Uterus (tissue), 4 donors: ENCODE data around the gene HS3ST4. TPM values are rescaled to one million over a fixed set of nuclear protein-coding genes. Genes with fewer than 3 reads are reported as not detected.

Experiments
- DNase-seq, 2 donors: peaks; one replicate each; pipeline ENCODE4 v3.0.0-alpha.2; 2019 to 2020
- H3K27ac ChIP-seq, 2 donors: fragments of 200-600 bp; sonication (generic); 1 replicate in 1 of 2; 2 replicates in 1 of 2; pipeline ENCODE4 v1.5.1; 2016 to 2018
- H3K27me3 ChIP-seq, 2 donors: fragments of 200-600 bp; sonication (generic); one replicate each; pipeline ENCODE4 v1.5.1; 2018 to 2019; ENCODE audit warnings: control low read depth in 1 of 2
- H3K36me3 ChIP-seq, 2 donors: fragments of 200-600 bp; sonication (generic); one replicate each; pipeline ENCODE4 v1.5.1; 2019; ENCODE audit warnings: control low read depth in 1 of 2
- H3K4me1 ChIP-seq, 2 donors: fragments of 200-600 bp; sonication (generic); one replicate each; pipeline ENCODE4 v1.5.1; 2018 to 2019; ENCODE audit warnings: control low read depth in 1 of 2
- H3K4me3 ChIP-seq, 2 donors: fragments of 200-600 bp; sonication (generic); 1 replicate in 1 of 2; 2 replicates in 1 of 2; pipeline ENCODE4 v1.5.1; 2018 to 2019; ENCODE audit warnings: mild to moderate bottlenecking in 1 of 2
- H3K9me3 ChIP-seq, 2 donors: fragments of 200-600 bp; sonication (generic); one replicate each; pipeline ENCODE4 v1.5.1; 2019; ENCODE audit warnings: control low read depth in 1 of 2
- POLR2A ChIP-seq, 2 donors: fragments of 450-650 bp; IDR thresholded peaks; one replicate each; pipeline ENCODE4 v1.6.1; 2016; ENCODE audit warnings: antibody characterized with exemption in 2 of 2, mild to moderate bottlenecking in 1 of 2, moderate library complexity in 1 of 2
- intact Hi-C: fragments of 100-400 bp; cut with DNase I; formaldehyde crosslinking; loops from one replicate; pipeline ENCODE4 v1.15.1; 2023; ENCODE audit warnings: low total_unique reads
- total RNA-seq, 4 donors: library from RNA; depleted of rRNA in 3 of 4; stranded (reverse); fragments of >200 nt in 3 of 4; gene quantifications; one replicate each; pipeline versions ENCODE4 v1.1.0 to v1.2.4, GENCODE V29; 2014 to 2023
- TF ChIP-seq, protein P1 (sequence below), 4 experiments: fragments of 200-600 bp in 2 of 4; fragments of 450-650 bp in 2 of 4; sonication (generic) in 2 of 4; IDR thresholded peaks; one replicate each; pipeline ENCODE4 v1.5.1; 2016 to 2019; ENCODE audit warnings: antibody characterized with exemption in 4 of 4, mild to moderate bottlenecking in 2 of 4, moderate library complexity in 1 of 4
- donor health status: DM: yes; HTN: yes; CAD: no.

Gene HS3ST4
- total RNA-seq, 4 donors from 2014 or later, result 0.14 TPM; not detected in 3

DNA sequence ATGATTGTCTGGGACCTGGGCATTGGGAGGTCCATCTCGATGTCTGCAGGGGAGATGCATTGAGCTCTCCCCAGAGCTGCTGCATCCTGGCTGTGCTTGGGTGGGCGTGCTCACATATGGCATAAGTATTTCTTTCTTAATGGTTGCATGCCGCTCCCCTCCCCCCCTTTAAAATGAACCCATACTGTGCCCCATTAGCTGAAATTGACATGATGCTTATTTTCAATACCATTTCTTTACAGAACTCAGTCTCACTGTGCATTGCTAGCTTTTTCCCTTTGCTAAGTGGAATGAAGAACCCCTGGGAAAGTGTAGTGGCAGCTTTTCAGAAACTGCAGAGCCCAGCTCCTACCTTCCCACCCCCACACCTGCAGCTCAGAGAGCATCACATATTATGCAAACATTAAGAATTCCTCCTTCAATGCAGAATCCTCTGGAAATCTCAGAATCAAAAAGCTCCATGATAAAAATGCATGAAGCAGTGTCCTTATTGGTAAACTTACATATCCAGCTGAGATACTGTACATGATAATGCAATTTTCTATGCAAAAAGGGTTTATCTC is 56.4 kb downstream of the HS3ST4 start:
- DNase-seq, result no peak
- Histone ChIP-seq H3K9me3 (no peaks in the 10 kb centered on the region), H3K4me1 (no peaks in the 10 kb centered on the region), H3K36me3 (no peaks in the 10 kb centered on the region), H3K27me3 (no peaks in the 10 kb centered on the region), H3K27ac (no peak overlapping the region), H3K4me3 (no peak overlapping the region)
- TF ChIP-seq, protein P1, sequence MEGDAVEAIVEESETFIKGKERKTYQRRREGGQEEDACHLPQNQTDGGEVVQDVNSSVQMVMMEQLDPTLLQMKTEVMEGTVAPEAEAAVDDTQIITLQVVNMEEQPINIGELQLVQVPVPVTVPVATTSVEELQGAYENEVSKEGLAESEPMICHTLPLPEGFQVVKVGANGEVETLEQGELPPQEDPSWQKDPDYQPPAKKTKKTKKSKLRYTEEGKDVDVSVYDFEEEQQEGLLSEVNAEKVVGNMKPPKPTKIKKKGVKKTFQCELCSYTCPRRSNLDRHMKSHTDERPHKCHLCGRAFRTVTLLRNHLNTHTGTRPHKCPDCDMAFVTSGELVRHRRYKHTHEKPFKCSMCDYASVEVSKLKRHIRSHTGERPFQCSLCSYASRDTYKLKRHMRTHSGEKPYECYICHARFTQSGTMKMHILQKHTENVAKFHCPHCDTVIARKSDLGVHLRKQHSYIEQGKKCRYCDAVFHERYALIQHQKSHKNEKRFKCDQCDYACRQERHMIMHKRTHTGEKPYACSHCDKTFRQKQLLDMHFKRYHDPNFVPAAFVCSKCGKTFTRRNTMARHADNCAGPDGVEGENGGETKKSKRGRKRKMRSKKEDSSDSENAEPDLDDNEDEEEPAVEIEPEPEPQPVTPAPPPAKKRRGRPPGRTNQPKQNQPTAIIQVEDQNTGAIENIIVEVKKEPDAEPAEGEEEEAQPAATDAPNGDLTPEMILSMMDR (IDR thresholded peaks at IDR 0.05), result no peak
- no peak for TF ChIP-seq POLR2A (IDR thresholded peaks at IDR 0.05)
- intact Hi-C loops, result no loop called here

DNA sequence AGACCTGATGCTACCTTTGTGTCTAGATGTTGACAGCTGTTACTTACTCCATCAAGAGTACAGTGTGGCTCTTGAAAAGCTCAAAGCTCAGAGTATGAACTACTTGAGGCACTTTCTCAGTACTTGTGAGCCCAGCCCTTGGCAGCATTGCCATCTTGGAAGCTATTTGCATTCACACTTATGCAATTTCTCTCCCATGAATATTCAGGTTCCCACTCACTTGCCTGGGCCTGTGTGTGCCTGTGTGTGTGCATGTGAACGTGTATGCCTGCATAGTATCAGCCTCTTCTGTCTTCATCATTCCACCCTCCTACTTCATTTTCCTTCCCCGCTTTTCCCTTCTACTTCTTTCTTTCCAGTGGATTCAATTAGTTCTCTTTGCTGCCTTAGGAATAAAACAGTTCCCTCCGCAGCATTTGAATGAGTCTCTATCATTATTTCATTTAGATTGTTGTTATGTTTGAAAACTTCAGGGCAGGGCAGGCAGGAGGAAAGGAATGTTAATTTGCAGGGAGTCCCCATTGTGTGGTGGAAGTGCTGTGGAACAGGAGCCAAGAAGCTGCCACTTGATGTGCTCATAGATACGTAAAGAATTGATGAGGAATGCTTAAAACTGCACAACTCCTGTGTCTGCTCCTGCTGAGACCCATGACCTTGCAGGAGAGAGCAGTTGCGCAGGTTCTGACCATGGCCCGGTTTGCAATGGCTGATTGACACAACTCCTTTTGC is 58.9 kb downstream of the HS3ST4 start:
- TF ChIP-seq, protein P1 (IDR thresholded peaks at IDR 0.05), result no peak
- TF ChIP-seq POLR2A (IDR thresholded peaks at IDR 0.05), result no peak
- intact Hi-C loops, result no loop called here
- DNase-seq, result no peak

GRCh38 chr16:25751230-25751835 is 59.6 kb downstream of the HS3ST4 start:
- no peaks in the 10 kb centered on the region for H3K4me1 ChIP-seq
- no peaks in the 10 kb centered on the region for H3K9me3 ChIP-seq
- no peak for DNase-seq
- H3K27ac ChIP-seq, result no peak overlapping the region
- intact Hi-C loops, result no loop called here
- no peak overlapping the region for H3K4me3 ChIP-seq
- no peaks in the 10 kb centered on the region for H3K27me3 ChIP-seq
- no peaks in the 10 kb centered on the region for H3K36me3 ChIP-seq
- TF ChIP-seq, protein P1 (IDR thresholded peaks at IDR 0.05), result no peak
- TF ChIP-seq POLR2A (IDR thresholded peaks at IDR 0.05), result no peak

More for the DNA sequence above, 58.9 kb downstream of the HS3ST4 start:
- Histone ChIP-seq H3K4me3 (no peak overlapping the region), H3K36me3 (no peaks in the 10 kb centered on the region), H3K27me3 (no peaks in the 10 kb centered on the region), H3K27ac (no peak overlapping the region), H3K9me3 (no peaks in the 10 kb centered on the region), H3K4me1 (no peaks in the 10 kb centered on the region)

- Histone ChIP-seq H3K4me3 (no peak overlapping the region), H3K27me3 (no peaks in the 10 kb centered on the region), H3K9me3 (no peaks in the 10 kb centered on the region), H3K4me1 (no peaks in the 10 kb centered on the region), H3K36me3 (no peaks in the 10 kb centered on the region), H3K27ac (no peak overlapping the region)
- no peak for DNase-seq
- no peak for TF ChIP-seq POLR2A (IDR thresholded peaks at IDR 0.05)
- TF ChIP-seq, protein P1 (IDR thresholded peaks at IDR 0.05), result no peak
- intact Hi-C loops, result no loop called here
Measured at GRCh38 chr16:25764466-25764865, 72.7 kb downstream of the HS3ST4 start.

DNA sequence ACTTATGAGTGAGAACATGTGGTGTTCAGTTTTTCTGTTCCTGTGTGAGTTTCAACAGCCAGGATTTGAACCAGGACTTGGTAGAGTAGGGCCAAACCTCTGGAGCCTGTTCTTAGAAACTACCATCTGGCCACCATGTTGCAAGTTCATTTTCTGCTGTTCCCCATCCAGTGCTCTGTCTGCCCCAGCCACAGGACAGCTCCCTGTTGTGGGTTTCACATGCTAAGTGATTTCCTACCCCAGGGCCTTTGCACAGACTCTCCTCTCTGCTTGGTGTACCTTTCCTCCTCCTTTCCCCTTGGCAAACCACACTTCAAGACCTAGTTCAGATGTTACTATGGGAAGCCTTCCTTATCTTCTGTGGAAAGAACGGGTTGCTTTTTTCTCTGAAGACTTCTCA is 79.5 kb downstream of the HS3ST4 start:
- Histone ChIP-seq H3K4me1 (no peaks in the 10 kb centered on the region), H3K36me3 (no peaks in the 10 kb centered on the region), H3K27me3 (no peaks in the 10 kb centered on the region), H3K4me3 (no peak overlapping the region), H3K9me3 (no peaks in the 10 kb centered on the region), H3K27ac (no peak overlapping the region)
- intact Hi-C loops, result no loop called here
- TF ChIP-seq, protein P1 (IDR thresholded peaks at IDR 0.05), result no peak
- TF ChIP-seq POLR2A (IDR thresholded peaks at IDR 0.05), result no peak
- no peak for DNase-seq
